Choroid plexus epithelial cell (primary cell): Measurements from ENCODE around the gene EEF1AKMT3.

Experiments
- DNase-seq: peaks from one replicate; pipeline ENCODE4 v3.0.0-alpha.2; 2010; ENCODE audit warnings: low read depth
- H3K4me3 ChIP-seq: 2 replicates; pipeline ENCODE4 v1.5.1; 2011; ENCODE audit warnings: low read depth, mild to moderate bottlenecking, control low read depth, low read length, moderate library complexity
- TF ChIP-seq, protein P1 (sequence below): conservative IDR thresholded peaks from 2 replicates; pipeline ENCODE4 v1.5.1; 2011; ENCODE audit warnings: low read depth, mild to moderate bottlenecking, control low read depth, inconsistent platforms, low read length, moderate library complexity

EEF1AKMT3 gene

DNA sequence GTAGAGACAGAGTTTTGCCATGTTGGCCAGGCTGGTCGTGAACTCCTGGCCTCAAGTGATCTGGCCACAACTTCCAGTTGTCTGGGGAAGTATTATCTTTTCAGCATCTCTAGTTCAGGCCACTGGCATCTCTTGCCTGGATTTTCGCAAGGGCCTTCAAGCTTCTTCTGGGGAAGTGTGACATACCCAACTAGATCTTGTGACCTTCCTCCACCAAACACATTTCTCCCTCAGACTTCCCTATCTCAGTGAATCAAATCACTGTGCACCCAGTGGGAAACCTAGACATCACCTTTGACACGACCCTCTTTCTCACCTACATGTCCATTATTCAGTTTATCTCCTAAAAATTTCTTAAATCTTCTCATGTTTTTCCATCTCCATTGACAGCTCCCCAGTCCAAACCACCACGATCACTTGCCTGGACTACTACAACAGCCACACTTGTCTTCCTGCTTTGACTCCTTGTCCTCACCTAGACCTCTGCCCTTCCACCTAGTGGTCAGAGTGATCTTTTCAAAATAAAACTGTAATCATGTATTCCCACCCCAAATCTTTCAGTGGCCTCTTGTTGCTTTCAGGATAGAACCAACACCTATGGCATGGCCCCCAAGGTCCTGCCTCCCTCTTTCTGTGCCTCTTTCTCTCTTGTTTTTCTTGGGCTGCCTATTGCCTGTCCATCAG is 3.3 kb downstream of the EEF1AKMT3 start:
- TF ChIP-seq, protein P1, sequence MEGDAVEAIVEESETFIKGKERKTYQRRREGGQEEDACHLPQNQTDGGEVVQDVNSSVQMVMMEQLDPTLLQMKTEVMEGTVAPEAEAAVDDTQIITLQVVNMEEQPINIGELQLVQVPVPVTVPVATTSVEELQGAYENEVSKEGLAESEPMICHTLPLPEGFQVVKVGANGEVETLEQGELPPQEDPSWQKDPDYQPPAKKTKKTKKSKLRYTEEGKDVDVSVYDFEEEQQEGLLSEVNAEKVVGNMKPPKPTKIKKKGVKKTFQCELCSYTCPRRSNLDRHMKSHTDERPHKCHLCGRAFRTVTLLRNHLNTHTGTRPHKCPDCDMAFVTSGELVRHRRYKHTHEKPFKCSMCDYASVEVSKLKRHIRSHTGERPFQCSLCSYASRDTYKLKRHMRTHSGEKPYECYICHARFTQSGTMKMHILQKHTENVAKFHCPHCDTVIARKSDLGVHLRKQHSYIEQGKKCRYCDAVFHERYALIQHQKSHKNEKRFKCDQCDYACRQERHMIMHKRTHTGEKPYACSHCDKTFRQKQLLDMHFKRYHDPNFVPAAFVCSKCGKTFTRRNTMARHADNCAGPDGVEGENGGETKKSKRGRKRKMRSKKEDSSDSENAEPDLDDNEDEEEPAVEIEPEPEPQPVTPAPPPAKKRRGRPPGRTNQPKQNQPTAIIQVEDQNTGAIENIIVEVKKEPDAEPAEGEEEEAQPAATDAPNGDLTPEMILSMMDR, result no peak
- H3K4me3 ChIP-seq, result no peak overlapping the region
- DNase-seq, result no peak

DNA sequence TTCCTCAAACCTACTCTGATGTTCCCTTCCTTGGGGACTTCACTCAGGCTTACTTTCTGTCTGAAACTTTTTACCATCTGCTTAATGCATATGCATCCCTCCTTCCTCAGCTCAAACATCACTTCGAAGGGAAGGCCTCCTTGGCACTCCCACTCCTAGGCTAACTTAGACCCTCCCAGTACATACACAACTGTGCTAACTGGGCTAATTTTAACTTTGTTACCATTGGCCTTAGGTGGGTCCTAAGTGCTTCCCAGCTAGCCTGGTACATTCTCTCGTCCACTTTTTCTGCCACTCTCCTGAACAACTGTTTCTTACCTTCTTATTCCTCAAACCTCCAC is 3.8 kb downstream of the EEF1AKMT3 start:
- TF ChIP-seq, protein P1, result no peak
- no peak for DNase-seq
- no peak overlapping the region for H3K4me3 ChIP-seq

DNA sequence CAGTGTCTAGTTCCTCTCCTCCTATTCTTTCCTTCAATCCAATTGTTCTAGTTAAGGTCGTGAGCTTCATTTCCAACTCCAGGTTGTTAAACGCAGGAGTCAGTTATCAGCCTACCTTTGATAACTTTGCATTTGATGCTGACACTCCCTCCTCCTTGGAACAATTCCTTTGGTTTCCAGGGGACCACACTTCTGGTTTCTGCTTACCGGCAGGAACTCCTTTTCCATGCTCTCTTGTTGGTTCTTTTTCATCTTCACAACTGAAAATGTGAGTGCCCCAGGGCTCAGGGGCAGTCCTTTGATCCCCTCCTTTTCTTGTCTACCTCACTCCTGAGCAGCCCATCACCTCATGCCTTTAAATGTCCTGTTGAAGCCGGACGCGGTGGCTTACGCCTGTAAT is 5.0 kb downstream of the EEF1AKMT3 start:
- H3K4me3 ChIP-seq, result no peak overlapping the region
- TF ChIP-seq, protein P1, result no peak

DNA sequence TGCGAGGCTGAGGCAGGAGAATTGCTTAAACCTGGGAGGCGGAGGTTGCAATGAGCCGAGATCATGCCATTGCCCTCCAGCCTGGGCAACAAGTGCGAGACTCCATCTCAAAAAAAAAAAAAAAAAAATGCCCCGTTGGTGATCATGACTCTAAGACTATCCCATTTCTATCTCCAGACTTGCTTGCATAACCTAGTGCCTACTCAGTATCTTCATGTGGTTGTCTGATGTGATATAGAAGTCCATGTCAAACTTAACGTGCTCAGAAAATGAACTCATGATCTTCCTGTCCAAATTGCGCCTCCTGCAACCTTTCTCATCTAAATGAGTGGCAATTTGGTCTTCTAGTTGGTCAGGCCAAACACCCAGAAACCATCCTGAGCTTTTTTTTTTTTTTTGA is 5.5 kb downstream of the EEF1AKMT3 start:
- no peak overlapping the region for H3K4me3 ChIP-seq
- no peak for DNase-seq
- TF ChIP-seq, protein P1, result no peak

More for the DNA sequence above, 5.0 kb downstream of the EEF1AKMT3 start:
- no peak for DNase-seq

DNA sequence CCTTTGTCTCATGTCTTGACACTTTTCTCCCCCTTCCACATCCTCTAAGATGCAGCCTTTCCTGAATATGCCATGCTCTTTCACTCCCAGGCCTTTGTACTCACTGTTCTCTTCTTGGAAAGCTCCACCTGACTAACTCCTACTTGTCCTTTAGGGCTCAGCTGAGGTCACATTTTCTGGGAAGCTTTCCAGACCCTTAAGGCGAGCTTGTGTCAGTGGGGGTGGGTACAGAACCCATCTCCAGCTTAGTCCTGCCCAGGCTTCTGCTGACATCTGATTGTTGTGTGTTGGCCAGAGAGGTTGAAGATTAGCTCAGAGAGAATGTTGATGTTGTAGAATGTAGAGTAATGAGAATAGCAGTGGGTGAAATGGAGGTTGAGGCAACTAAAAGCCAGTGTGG is 7.3 kb downstream of the EEF1AKMT3 start:
- H3K4me3 ChIP-seq, result no peak overlapping the region
- no peak for DNase-seq
- TF ChIP-seq, protein P1, result no peak

DNA sequence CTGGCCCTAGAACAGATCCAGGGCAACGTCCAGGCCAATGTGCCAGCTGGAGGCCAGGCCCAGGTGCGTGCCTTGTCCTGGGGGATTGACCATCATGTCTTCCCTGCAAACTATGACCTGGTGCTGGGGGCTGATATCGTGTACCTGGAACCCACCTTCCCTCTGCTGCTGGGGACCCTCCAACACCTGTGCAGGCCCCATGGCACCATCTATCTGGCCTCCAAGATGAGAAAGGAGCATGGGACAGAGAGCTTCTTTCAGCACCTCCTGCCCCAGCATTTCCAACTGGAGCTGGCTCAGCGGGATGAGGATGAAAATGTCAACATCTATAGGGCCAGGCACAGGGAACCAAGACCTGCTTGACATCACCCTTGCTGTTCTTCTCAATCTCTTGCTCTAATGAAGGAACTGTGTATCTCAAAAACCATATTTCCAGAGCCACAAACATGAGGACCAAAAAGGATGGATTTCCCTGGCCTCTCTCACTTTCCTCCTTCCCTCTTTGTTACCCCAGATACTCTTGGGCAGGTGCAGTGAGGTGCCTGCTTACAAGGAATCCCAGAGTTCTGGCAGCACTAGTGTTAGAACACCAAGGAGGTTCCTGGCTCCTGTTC is 8.0 kb downstream of the EEF1AKMT3 start:
- H3K4me3 ChIP-seq, result no peak overlapping the region
- DNase-seq, result no peak
- TF ChIP-seq, protein P1, result no peak

DNA sequence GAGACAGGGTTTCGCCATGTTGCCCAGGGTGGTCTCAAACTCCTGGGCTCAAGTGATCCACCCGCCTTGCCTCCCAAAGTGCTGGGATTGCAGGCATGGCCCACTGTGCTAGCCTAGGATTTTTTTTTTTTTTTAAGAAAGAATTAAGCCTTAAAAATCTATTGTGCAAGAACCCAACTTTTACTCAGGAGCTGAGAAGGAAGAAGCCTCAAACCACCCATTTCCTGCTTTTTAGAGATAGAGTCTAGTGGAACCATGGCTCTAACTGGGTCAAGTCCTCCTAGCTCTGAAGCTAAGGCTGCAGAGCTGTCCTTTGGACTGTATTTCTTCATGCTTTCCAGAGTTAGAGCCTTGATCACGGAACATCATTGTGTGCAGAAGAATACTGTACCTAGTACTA is 8.8 kb downstream of the EEF1AKMT3 start:
- no peak for DNase-seq
- TF ChIP-seq, protein P1, result no peak
- H3K4me3 ChIP-seq, result no peak overlapping the region
